SK-N-SH treated with all-trans-retinoic acid at 6 μM for 48 hours (cell line): ENCODE data around the gene ATP5F1E.

Source experiments
- CSRNP3 ChIP-seq: fragments of 250-450 bp; sonication (Bioruptor Pico); IDR thresholded peaks from 2 replicates; pipeline ENCODE4 v1.5.1; 2021; ENCODE audit warnings: mild to moderate bottlenecking, moderate library complexity
- ISL1 ChIP-seq: fragments of 250-450 bp; sonication (Bioruptor Pico); IDR thresholded peaks from 2 replicates; pipeline ENCODE4 v2.1.2; 2022; ENCODE audit warnings: mild to moderate bottlenecking, moderate library complexity
- ZFP3 ChIP-seq: fragments of 250-450 bp; sonication (Bioruptor Pico); IDR thresholded peaks from 2 replicates; pipeline ENCODE4 v1.5.0; 2020; ENCODE audit warnings: mild to moderate bottlenecking, moderate library complexity
- ZNF8 ChIP-seq: fragments of 450-650 bp; formaldehyde crosslinking; IDR thresholded peaks from 2 replicates; pipeline ENCODE4 v1.5.0; 2020; ENCODE audit warnings: mild to moderate bottlenecking, moderate library complexity

DNA sequence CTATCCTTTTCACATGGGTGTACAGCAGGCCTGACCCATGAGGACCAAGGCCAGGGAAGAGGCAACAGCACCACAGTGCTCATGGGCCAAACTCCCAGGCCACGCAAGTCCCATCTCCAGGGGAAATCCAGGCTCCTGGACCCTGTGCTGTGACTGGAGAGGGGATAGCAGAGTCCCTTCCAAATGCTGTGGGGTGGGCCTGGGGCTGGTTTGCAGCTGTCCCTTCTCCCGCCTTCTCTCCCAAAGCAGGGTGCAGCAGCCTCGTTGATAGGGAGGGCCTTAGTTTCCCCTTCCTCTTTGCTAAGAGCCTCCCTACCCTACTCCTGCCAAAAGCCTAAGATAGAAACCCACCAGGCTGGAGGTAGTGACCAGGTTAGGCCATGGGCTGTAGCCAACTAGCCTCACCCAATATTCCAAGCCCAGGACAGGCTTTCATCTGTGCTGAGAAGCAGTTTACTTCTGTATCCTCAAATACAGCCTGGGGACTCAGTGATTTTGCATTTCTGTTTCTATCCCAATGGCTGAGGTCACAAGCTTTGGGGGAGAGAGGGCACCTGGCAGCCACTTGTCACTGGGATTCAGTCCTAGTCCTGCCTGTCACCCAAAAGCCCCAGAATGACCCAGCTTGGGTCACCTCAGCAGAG, 26.5 kb downstream of the ATP5F1E start:
- TF ChIP-seq CSRNP3 (CRISPR knock-in tag): no peak
- TF ChIP-seq ISL1: no peak
- TF ChIP-seq ZFP3 (CRISPR knock-in tag): no peak
- TF ChIP-seq ZNF8 (CRISPR knock-in tag): no peak
